Neural cell (in vitro differentiated cells): ENCODE measurements around the gene MAGED1. TPM values are rescaled to one million over a fixed set of nuclear protein-coding genes. Genes with fewer than 3 reads are reported as not detected.
A peak's percentile ranks its signal among the peaks of the same experiment; 100 is the strongest.

Experiments used
- H2AFZ ChIP-seq: fragments of 200-600, 300-800 bp; sonication (generic), shearing (Covaris generic); 2 replicates; pipeline ENCODE4 v1.6.0; 2014; ENCODE audit warnings: low read depth, mild to moderate bottlenecking, antibody characterized with exemption, low read length, moderate library complexity
- H3F3A ChIP-seq: fragments of 200-600 bp; shearing (Covaris generic); 2 replicates; pipeline ENCODE4 v1.6.1; 2016; ENCODE audit warnings: mild to moderate bottlenecking, moderate library complexity, mixed read lengths, antibody characterized with exemption, low read length; ENCODE audit not compliant: insufficient read depth, poor library complexity, severe bottlenecking
- H3K27ac ChIP-seq: fragments of 200-600, 300-800 bp; sonication (generic), shearing (Covaris generic); 2 replicates; pipeline ENCODE4 v1.5.1; 2014; ENCODE audit warnings: mild to moderate bottlenecking, low read length, moderate library complexity
- H3K27me3 ChIP-seq: fragments of 300-800, 200-600 bp; sonication (generic), shearing (Covaris generic); 2 replicates; pipeline ENCODE4 v1.6.0; 2014; ENCODE audit warnings: mild to moderate bottlenecking, low read depth, low read length, moderate library complexity; ENCODE audit not compliant: insufficient read depth
- H3K36me3 ChIP-seq: fragments of 300-800, 200-600 bp; sonication (generic), shearing (Covaris generic); 2 replicates; pipeline ENCODE4 v1.5.1; 2014; ENCODE audit warnings: mild to moderate bottlenecking, antibody characterized with exemption, low read length, moderate library complexity; ENCODE audit not compliant: insufficient read depth
- H3K4me2 ChIP-seq: fragments of 300-800, 200-600 bp; sonication (generic), shearing (Covaris generic); 2 replicates; pipeline ENCODE4 v1.6.0; 2014; ENCODE audit warnings: mild to moderate bottlenecking, low read length
- H3K4me3 ChIP-seq: fragments of 300-800, 200-600 bp; sonication (generic), shearing (Covaris generic); 2 replicates; pipeline ENCODE4 v1.5.1; 2014; ENCODE audit warnings: mild to moderate bottlenecking, low read length, moderate library complexity
- H3K79me2 ChIP-seq: fragments of 200-600 bp; shearing (Covaris generic); replicated peaks from 2 replicates; pipeline ENCODE4 v1.6.0; 2014; ENCODE audit warnings: mild to moderate bottlenecking, low read length, moderate library complexity; ENCODE audit not compliant: insufficient read depth
- H3K9ac ChIP-seq: fragments of 300-800, 200-600 bp; sonication (generic), shearing (Covaris generic); 2 replicates; pipeline ENCODE4 v1.6.1; 2016; ENCODE audit warnings: mild to moderate bottlenecking, low read length, mixed read lengths
- H3K9me2 ChIP-seq: fragments of 200-600 bp; shearing (Covaris generic); 2 replicates; pipeline ENCODE4 v1.6.1; 2016; ENCODE audit warnings: mild to moderate bottlenecking, low read length, mixed read lengths; ENCODE audit not compliant: insufficient read depth
- H3K9me3 ChIP-seq: fragments of 200-600, 300-800 bp; sonication (generic), shearing (Covaris generic); 2 replicates; pipeline ENCODE4 v1.6.1; 2016; ENCODE audit warnings: mild to moderate bottlenecking, mixed run types, low read length, moderate library complexity, mixed read lengths
- H4K20me1 ChIP-seq: fragments of 200-600 bp; shearing (Covaris generic); 2 replicates; pipeline ENCODE4 v1.6.1; 2016; ENCODE audit warnings: mild to moderate bottlenecking, mixed run types; ENCODE audit not compliant: insufficient read depth
- EP300 ChIP-seq: fragments of 450-650 bp; conservative IDR thresholded peaks from 2 replicates; pipeline ENCODE4 v1.6.1; 2014; ENCODE audit warnings: antibody characterized with exemption, mild to moderate bottlenecking, moderate library complexity; ENCODE audit not compliant: poor library complexity, severe bottlenecking
- EZH2 ChIP-seq: fragments of 200-600, 300-800 bp; shearing (Covaris generic), sonication (generic); IDR thresholded peaks from 2 replicates; pipeline ENCODE4 v1.6.1; 2014; ENCODE audit warnings: antibody characterized with exemption, low read length, borderline replicate concordance, mild to moderate bottlenecking; ENCODE audit not compliant: insufficient read depth, poor library complexity, severe bottlenecking
- MXI1 ChIP-seq: fragments of 450-650 bp; conservative IDR thresholded peaks from 2 replicates; pipeline ENCODE4 v1.6.1; 2014; ENCODE audit warnings: antibody characterized with exemption, mild to moderate bottlenecking; ENCODE audit not compliant: poor library complexity, severe bottlenecking
- POLR2AphosphoS5 ChIP-seq: IDR thresholded peaks from 2 replicates; pipeline ENCODE4 v1.6.1; 2012
- RAD21 ChIP-seq: fragments of 450-650 bp; conservative IDR thresholded peaks from 2 replicates; pipeline ENCODE4 v1.6.1; 2014; ENCODE audit warnings: antibody characterized with exemption, mild to moderate bottlenecking, moderate library complexity
- REST ChIP-seq: IDR thresholded peaks from 2 replicates; pipeline ENCODE4 v1.6.1; 2012; ENCODE audit warnings: borderline replicate concordance
- SMC3 ChIP-seq: fragments of 450-650 bp; conservative IDR thresholded peaks from 2 replicates; pipeline ENCODE4 v1.6.1; 2014; ENCODE audit warnings: antibody characterized with exemption, mild to moderate bottlenecking, moderate library complexity; ENCODE audit not compliant: poor library complexity
- TAF1 ChIP-seq: IDR thresholded peaks from 2 replicates; pipeline ENCODE4 v1.6.1; 2012; ENCODE audit warnings: low read depth
- polyA plus RNA-seq: library from polyadenylated mRNA; depleted of rRNA; stranded (reverse); fragments of >200 nt; gene quantifications from 2 replicates; pipeline ENCODE4 v1.2.3, GENCODE V29; 2014
- TF ChIP-seq, protein P1 (sequence below): fragments of 450-650 bp; IDR thresholded peaks from 2 replicates; pipeline ENCODE4 v1.5.1; 2014; ENCODE audit warnings: antibody characterized with exemption, mild to moderate bottlenecking, moderate library complexity; ENCODE audit not compliant: poor library complexity, severe bottlenecking

MAGED1 gene
- polyA plus RNA-seq, 1 donor from 2014 or later, result 378 TPM

DNA sequence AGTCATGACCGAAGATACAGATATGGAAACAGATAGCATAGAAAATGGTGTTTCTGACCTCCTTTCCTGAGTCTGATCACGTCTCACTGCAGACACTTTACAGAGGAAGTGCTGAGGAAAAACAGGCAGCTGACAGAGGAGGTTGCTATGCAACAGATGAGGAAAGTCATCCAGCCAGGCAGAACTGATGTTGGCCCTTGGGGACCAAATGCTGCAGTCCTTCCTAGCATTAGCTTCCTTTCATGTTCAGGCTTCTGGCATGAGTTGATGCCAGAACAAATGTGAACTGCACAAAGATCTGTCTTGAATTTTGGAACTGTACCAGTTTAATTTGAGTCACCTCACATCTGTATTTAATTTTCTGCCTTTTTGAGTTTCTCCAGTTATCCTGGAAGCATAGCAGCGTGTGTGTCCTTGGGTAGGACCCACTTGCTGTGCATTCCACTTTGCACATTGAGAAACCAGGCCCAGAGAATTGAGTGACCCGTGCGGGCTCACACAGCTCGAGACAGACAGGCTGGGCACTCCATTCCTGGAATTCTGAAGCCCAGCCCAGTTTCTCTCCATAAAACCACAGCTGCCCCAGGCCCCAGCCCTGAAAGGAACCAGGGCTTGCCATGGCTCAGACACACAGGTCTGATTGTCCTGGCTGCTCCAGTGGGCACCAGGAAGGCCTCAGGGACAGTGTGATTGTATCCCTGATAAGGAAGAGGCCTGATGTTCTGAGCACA is 1.4 kb upstream of the MAGED1 start:
- H3K79me2 ChIP-seq, result peaks cover 34% of the 10 kb centered on the region
- no peaks in the 10 kb centered on the region for H3K9me3 ChIP-seq
- H3K4me3 ChIP-seq, result peak overlapping the region; percentile 79
- H3K4me2 ChIP-seq, result peak overlapping the region; percentile 48
- H4K20me1 ChIP-seq, result no peaks in the 10 kb centered on the region
- H3K36me3 ChIP-seq, result no peaks in the 10 kb centered on the region
- peak overlapping the region; percentile 98 for H3K27ac ChIP-seq
- H3K9me2 ChIP-seq, result no peaks in the 10 kb centered on the region
- peaks cover 6% of the 10 kb centered on the region for H3F3A ChIP-seq
- no peak overlapping the region for H2AFZ ChIP-seq
- no peaks in the 10 kb centered on the region for H3K27me3 ChIP-seq
- H3K9ac ChIP-seq, result peak overlapping the region; percentile 76
- peak; percentile 33 for TF ChIP-seq RAD21
- TF ChIP-seq EP300, result peak; percentile 39
- TF ChIP-seq, protein P1, sequence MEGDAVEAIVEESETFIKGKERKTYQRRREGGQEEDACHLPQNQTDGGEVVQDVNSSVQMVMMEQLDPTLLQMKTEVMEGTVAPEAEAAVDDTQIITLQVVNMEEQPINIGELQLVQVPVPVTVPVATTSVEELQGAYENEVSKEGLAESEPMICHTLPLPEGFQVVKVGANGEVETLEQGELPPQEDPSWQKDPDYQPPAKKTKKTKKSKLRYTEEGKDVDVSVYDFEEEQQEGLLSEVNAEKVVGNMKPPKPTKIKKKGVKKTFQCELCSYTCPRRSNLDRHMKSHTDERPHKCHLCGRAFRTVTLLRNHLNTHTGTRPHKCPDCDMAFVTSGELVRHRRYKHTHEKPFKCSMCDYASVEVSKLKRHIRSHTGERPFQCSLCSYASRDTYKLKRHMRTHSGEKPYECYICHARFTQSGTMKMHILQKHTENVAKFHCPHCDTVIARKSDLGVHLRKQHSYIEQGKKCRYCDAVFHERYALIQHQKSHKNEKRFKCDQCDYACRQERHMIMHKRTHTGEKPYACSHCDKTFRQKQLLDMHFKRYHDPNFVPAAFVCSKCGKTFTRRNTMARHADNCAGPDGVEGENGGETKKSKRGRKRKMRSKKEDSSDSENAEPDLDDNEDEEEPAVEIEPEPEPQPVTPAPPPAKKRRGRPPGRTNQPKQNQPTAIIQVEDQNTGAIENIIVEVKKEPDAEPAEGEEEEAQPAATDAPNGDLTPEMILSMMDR, result no peak
- no peak for TF ChIP-seq EZH2
- peak; percentile 16 for TF ChIP-seq MXI1
- peak; percentile 78 for TF ChIP-seq POLR2AphosphoS5
- TF ChIP-seq REST, result no peak
- TF ChIP-seq SMC3, result no peak
- TF ChIP-seq TAF1, result peak; percentile 37

- H3K27ac ChIP-seq, result peak overlapping the region; percentile 96
- no peaks in the 10 kb centered on the region for H4K20me1 ChIP-seq
- peak overlapping the region; percentile 79 for H3K4me3 ChIP-seq
- no peaks in the 10 kb centered on the region for H3K9me3 ChIP-seq
- H3K79me2 ChIP-seq, result peaks cover 41% of the 10 kb centered on the region
- H2AFZ ChIP-seq, result no peak overlapping the region
- no peaks in the 10 kb centered on the region for H3K27me3 ChIP-seq
- TF ChIP-seq REST (peak; percentile 33), SMC3 (no peak), TAF1 (peak; percentile 9), MXI1 (no peak), EP300 (peak; percentile 8)
- peaks cover 6% of the 10 kb centered on the region for H3F3A ChIP-seq
- H3K9ac ChIP-seq, result peak overlapping the region; percentile 96
- no peaks in the 10 kb centered on the region for H3K9me2 ChIP-seq
- no peaks in the 10 kb centered on the region for H3K36me3 ChIP-seq
- peak overlapping the region; percentile 30 for H3K4me2 ChIP-seq
These were observed 691 bp downstream of the MAGED1 start for GRCh38 chrX:51893931-51894696.
